ENCODE measurements around the gene TLCD1. TPM values are rescaled to one million over a fixed set of nuclear protein-coding genes. Genes with fewer than 3 reads are reported as not detected.

The TLCD1 gene
- total RNA-seq, 6 donors from 2014 or later = 4.1 to 25.8 (median 14.1) TPM

DNA sequence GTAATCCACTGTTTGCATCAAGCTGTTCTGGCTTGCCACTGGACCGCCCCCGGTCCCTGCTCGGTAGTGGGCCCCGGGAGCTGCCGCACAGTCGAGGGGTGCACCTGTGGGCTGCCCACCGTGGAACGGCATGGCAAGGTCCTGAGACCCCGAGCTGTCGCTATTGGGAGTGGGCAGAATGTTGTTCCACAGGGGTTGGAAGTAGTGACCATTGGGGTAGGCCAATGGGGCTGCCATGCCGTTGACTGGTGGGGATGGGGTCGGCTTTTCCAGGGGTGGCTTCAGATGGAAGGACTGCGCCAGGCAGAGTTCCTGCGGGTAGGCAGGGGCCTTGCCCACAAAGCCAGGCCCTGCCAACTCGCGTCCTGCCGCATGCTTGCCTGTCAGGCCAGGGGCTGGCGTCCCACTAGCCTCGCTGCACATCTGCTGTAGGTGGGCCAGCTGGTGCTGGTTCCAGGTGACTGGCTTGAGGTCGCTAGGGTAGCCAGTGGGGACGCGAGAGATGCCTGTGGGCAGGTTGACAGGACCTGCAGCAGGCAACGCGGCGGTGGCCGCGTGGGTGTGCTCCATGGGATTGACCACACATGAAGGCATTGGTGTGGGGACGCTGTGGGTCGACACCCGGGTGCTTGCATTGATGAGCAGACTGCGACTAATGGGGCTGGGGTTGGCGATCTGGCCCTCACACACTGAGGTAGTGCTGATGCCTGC lies 32.5 kb upstream of the TLCD1 start:
- Histone ChIP-seq H3K36me3 (peaks cover 13 to 31% (median 18%) of the 10 kb centered on the region in 4 donors), H3K9me3 (no peaks in the 10 kb centered on the region), H3K27ac (peak overlapping the region in 1 of 4 donors; percentile 35), H3K4me3 (no peak overlapping the region), H3K4me1 (peaks cover 20 to 37% (median 26%) of the 10 kb centered on the region in 4 donors), H3K27me3 (no peaks in the 10 kb centered on the region)
- DNase-seq = peak; percentile 20 to 76
- TF ChIP-seq POLR2AphosphoS5 (IDR thresholded peaks at IDR 0.05) (no peak), POLR2A (IDR thresholded peaks at IDR 0.05) (no peak), EP300 (IDR thresholded peaks at IDR 0.05) (no peak)
- TF ChIP-seq, protein P1, sequence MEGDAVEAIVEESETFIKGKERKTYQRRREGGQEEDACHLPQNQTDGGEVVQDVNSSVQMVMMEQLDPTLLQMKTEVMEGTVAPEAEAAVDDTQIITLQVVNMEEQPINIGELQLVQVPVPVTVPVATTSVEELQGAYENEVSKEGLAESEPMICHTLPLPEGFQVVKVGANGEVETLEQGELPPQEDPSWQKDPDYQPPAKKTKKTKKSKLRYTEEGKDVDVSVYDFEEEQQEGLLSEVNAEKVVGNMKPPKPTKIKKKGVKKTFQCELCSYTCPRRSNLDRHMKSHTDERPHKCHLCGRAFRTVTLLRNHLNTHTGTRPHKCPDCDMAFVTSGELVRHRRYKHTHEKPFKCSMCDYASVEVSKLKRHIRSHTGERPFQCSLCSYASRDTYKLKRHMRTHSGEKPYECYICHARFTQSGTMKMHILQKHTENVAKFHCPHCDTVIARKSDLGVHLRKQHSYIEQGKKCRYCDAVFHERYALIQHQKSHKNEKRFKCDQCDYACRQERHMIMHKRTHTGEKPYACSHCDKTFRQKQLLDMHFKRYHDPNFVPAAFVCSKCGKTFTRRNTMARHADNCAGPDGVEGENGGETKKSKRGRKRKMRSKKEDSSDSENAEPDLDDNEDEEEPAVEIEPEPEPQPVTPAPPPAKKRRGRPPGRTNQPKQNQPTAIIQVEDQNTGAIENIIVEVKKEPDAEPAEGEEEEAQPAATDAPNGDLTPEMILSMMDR (IDR thresholded peaks at IDR 0.05) = no peak
- peak in 1 of 2 donors; percentile 27 for ATAC-seq (ENCODE audit: low FRiP score in 2 of 2)
- 95 to 100% methylated on average over 5 to 28 of the region's 32 CpGs for WGBS, 2 donors

DNA sequence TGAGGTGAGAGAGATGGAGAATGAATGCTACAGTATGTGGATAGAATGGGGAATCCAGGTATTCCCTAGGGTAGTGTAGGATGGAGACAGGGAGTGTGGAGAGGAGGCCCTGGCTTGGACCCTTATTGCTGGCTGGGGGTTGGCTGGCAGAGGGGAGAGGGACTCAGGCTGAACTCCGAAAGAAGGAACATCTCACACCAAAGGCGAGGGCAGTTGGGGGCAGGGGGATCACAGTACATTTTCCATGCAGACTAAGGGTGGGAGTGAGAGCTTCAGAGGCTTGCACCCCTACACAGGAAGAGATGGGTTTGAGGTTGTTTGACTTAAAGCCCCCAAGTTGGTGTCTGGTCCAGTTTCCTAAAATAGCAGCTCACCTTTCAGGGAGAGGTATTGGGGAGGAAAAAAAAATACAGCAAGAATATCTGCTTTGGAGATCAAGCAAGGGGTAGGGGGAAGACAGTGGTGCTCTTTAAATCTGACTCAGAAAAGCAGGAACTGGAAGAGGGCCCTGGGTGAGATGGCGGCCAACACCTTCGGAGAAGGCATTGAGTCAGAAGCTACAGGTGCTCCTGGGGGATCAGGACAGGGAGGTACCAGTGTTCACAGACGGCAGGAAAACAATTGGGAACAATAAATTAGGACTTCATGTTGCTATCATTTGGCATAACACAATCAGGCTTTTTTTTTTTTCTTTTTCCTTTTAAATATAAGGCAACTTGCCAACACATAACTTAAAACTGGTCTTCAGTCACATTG lies 30.2 kb upstream of the TLCD1 start:
- H3K36me3 ChIP-seq = peaks cover 13 to 31% (median 18%) of the 10 kb centered on the region in 4 donors
- H3K9me3 ChIP-seq = no peaks in the 10 kb centered on the region
- DNase-seq (no peak), ATAC-seq (ENCODE audit: low FRiP score in 2 of 2) (no peak)
- H3K27me3 ChIP-seq = no peaks in the 10 kb centered on the region
- TF ChIP-seq POLR2AphosphoS5 (IDR thresholded peaks at IDR 0.05) (no peak), POLR2A (IDR thresholded peaks at IDR 0.05) (no peak), EP300 (IDR thresholded peaks at IDR 0.05) (no peak)
- TF ChIP-seq, protein P1 (IDR thresholded peaks at IDR 0.05) = no peak
- H3K27ac ChIP-seq = no peak overlapping the region
- H3K4me3 ChIP-seq = no peak overlapping the region
- peaks cover 5 to 21% (median 14%) of the 10 kb centered on the region in 4 donors for H3K4me1 ChIP-seq
- 81 to 83% methylated on average over 5 of the region's 5 CpGs for WGBS, 2 donors

DNA sequence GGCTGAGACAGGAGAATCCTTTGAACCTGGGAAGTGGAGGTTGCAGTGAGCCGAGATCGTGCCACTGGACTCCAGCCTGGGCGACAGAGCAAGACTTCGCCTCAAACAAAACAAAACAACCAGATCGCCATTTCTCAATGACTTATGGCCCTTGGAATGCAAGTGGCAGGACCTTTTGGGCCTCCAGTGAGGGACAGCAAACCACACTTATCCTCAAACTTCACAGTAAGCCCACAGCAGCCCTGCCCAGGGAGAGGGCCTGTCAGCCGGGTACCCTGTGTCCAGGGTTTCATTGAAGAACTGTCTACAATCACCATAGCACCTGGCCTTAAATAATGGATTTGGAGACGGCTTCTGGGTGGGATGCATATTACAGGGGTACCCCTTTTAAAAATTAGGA lies 29.5 kb upstream of the TLCD1 start:
- 88 to 95% methylated on average over 6 to 7 of the region's 7 CpGs for WGBS, 2 donors
- H3K27me3 ChIP-seq = no peaks in the 10 kb centered on the region
- no peak for ATAC-seq (ENCODE audit: low FRiP score in 2 of 2)
- peaks cover 13 to 35% (median 18%) of the 10 kb centered on the region in 4 donors for H3K36me3 ChIP-seq
- H3K4me3 ChIP-seq = no peak overlapping the region
- H3K9me3 ChIP-seq = no peaks in the 10 kb centered on the region
- H3K27ac ChIP-seq = no peak overlapping the region
- H3K4me1 ChIP-seq = peaks cover 1 to 15% (median 8%) of the 10 kb centered on the region in 4 donors
- DNase-seq = no peak
- TF ChIP-seq POLR2AphosphoS5 (IDR thresholded peaks at IDR 0.05) (no peak), POLR2A (IDR thresholded peaks at IDR 0.05) (no peak), EP300 (IDR thresholded peaks at IDR 0.05) (no peak)
- TF ChIP-seq, protein P1 (IDR thresholded peaks at IDR 0.05) = no peak

DNA sequence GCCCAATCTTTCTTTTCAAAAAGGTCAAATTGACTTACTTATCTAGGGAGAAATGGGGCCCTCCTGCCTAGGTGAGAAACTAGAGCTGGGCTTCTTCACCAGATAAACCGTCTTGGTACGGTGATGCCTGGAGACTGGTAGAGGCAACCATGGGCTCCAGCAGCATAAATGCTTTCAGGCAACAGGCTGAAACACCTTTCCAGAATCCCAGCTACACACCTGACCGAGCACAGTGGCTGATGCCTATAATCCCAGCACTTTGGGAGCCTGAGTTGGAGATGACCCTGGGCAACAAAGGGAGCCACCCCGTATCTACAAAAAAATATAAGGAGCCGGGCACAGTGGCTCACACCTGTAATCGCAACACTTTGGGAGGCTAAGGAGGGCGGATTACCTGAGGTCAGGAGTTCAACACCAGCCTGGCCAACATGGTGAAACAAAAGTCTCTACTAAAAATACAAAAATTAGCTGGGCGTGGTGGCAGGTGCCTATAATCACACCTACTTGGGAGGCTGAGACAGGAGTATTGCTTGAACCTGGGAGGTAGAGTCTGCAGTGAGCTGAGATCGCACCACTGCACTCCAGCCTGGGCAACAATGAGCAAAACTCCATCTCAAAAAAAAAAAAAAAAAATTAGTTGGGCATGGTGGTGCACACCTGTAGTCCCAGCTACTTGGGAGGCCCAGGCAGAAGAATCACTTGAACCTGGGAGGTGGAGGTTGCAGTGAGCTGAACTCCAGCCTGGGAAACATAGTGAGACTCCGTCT lies 25.8 kb upstream of the TLCD1 start:
- Histone ChIP-seq H3K4me3 (no peak overlapping the region), H3K27me3 (no peaks in the 10 kb centered on the region), H3K27ac (no peak overlapping the region), H3K9me3 (no peaks in the 10 kb centered on the region), H3K36me3 (peaks cover 0 to 32% (median 21%) of the 10 kb centered on the region in 4 donors), H3K4me1 (peaks cover 28 to 42% (median 37%) of the 10 kb centered on the region in 4 donors)
- TF ChIP-seq, protein P1 (IDR thresholded peaks at IDR 0.05) = no peak
- TF ChIP-seq POLR2AphosphoS5 (IDR thresholded peaks at IDR 0.05) = no peak
- TF ChIP-seq POLR2A (IDR thresholded peaks at IDR 0.05) = no peak
- no peak for TF ChIP-seq EP300 (IDR thresholded peaks at IDR 0.05)
- ATAC-seq (ENCODE audit: low FRiP score in 2 of 2) = no peak
- WGBS, 2 donors = 92 to 94% methylated on average over 10 of the region's 10 CpGs
- no peak for DNase-seq

All from upper lobe of left lung (tissue), 6 donors.